Mesodermal cell (in vitro differentiated cells): ENCODE measurements around the gene PCDH9.

Experiments used
- H3K27ac ChIP-seq: 2 replicates; pipeline ENCODE4 v1.7.0; 2013; ENCODE audit warnings: mild to moderate bottlenecking, low read depth, low read length, moderate library complexity; ENCODE audit not compliant: severe bottlenecking
- H3K36me3 ChIP-seq: 2 replicates; pipeline ENCODE4 v1.7.1; 2013; ENCODE audit warnings: mild to moderate bottlenecking, low read length, moderate library complexity; ENCODE audit not compliant: control insufficient read depth, insufficient read depth
- H3K4me1 ChIP-seq: one replicate; pipeline ENCODE4 v1.7.1; 2013; ENCODE audit warnings: mild to moderate bottlenecking, low read length; ENCODE audit not compliant: insufficient read depth, control insufficient read depth, poor library complexity, severe bottlenecking
- H3K4me3 ChIP-seq: 2 replicates; pipeline ENCODE4 v1.7.0; 2013; ENCODE audit warnings: low read length, control low read depth, mild to moderate bottlenecking; ENCODE audit not compliant: insufficient read depth, poor library complexity, severe bottlenecking; ENCODE audit errors: extremely low read depth
- H3K9me3 ChIP-seq: 2 replicates; pipeline ENCODE4 v1.7.1; 2013; ENCODE audit warnings: mild to moderate bottlenecking, low read length, moderate library complexity; ENCODE audit not compliant: control insufficient read depth
- WGBS, 2 experiments: methylation state at CpG; one replicate each; pipeline ENCODE4 v1.1.5; 2013; ENCODE audit warnings: missing lambda C conversion rate in 2 of 2; ENCODE audit not compliant: insufficient coverage in 2 of 2; 5-methylcytosine and 5-hydroxymethylcytosine counted together

Gene PCDH9

GRCh38 chr13:66489586-66489985 lies 740.5 kb downstream of the PCDH9 start:
- Histone ChIP-seq H3K36me3 (no peaks in the 10 kb centered on the region), H3K9me3 (no peaks in the 10 kb centered on the region), H3K27ac (no peak overlapping the region), H3K4me1 (no peaks in the 10 kb centered on the region), H3K4me3 (no peak overlapping the region)
- no CpG with 5 or more reads among the region's 2 CpGs for WGBS, 2 experiments

DNA sequence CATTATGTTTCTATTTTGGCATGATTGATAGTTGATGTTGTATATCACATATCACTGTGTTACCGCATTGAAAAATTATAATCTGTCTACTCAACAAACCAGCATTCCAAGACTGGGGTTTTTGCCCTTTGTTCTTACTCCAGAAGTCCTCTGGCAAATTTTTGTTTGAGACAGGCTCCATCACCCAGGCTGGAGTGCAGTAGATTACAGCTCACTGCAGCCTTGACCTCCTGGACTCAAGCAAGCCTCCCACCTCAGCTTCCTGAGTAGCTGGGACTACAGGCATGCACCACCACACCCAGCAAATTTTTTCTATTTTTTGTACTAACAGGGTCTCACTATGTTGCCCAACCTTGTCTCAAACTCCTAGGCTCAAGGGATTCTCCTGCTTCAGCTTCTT lies 741.0 kb downstream of the PCDH9 start:
- no peaks in the 10 kb centered on the region for H3K36me3 ChIP-seq
- no peaks in the 10 kb centered on the region for H3K9me3 ChIP-seq
- no peak overlapping the region for H3K27ac ChIP-seq
- no peaks in the 10 kb centered on the region for H3K4me1 ChIP-seq
- no peak overlapping the region for H3K4me3 ChIP-seq
- no CpG with 5 or more reads among the region's 1 CpG for WGBS, 2 experiments

DNA sequence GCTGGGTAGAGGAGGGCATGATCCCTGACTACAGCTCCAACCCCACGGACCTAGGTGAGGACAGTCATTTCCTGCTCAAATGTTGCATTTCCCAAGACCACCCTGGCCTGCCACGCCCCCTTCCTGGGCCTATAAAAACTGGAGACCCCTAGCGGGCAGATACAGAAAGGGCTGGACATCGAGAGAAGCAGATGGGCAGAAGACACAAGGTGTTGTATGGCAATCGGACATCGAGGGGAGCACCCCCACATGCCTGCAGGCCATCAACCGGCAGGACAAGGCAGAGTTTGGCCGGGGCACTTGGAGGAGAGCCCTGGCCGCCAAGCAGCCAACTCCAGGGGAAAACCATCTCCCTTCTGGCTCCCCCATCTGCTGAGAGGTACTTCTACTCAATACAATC lies 746.4 kb downstream of the PCDH9 start:
- Histone ChIP-seq H3K27ac (no peak overlapping the region), H3K36me3 (no peaks in the 10 kb centered on the region), H3K4me3 (no peak overlapping the region), H3K9me3 (no peaks in the 10 kb centered on the region), H3K4me1 (no peaks in the 10 kb centered on the region)
- WGBS, 2 experiments, result 93 to 96% methylated on average over 5 to 8 of the region's 9 CpGs

DNA sequence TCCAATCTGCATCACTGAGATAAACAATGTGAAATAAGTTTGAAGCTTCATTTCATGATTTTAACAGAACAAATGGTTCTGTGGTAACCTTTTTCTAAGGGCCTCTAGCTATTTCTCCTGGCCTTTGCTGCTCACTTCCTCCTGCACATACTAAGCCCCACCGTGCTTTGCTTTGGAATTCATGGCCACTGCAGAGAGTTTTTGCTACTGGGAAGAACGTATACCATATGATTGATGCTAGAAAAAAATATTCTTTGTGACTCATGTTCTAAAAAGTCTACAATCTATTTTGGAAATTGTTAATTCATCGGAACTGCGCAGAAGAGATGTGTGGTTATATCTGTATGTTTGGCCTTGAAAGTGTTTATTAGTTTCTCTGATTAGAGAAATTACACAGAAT lies 747.3 kb downstream of the PCDH9 start:
- Histone ChIP-seq H3K4me1 (no peaks in the 10 kb centered on the region), H3K36me3 (no peaks in the 10 kb centered on the region), H3K9me3 (no peaks in the 10 kb centered on the region), H3K4me3 (no peak overlapping the region), H3K27ac (no peak overlapping the region)
- 50% methylated on average over 1 of the region's 4 CpGs; no CpG with 5 or more reads in 1 of the 2 experiments for WGBS, 2 experiments

GRCh38 chr13:66477816-66478215 lies 752.3 kb downstream of the PCDH9 start:
- H3K9me3 ChIP-seq, result no peaks in the 10 kb centered on the region

DNA sequence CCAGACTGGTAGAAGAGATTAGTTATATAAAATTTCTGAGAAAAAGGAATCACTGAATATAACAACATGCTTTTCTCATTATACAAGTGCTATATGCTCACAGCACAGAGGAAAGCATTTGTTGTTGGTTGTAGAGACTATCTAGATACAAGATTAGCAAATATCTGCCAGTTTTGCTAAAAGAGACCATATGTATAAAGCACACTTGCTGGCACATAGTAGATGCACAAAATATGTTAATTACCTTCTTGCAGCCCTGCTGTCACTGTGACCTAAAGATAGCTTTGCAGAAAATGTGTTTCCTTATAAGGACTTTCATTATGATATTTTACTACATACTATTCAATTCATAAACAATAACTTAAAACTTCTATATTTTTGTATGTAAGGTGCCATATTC lies 755.1 kb downstream of the PCDH9 start:
- Histone ChIP-seq H3K27ac (no peak overlapping the region), H3K9me3 (no peaks in the 10 kb centered on the region), H3K4me1 (no peaks in the 10 kb centered on the region), H3K36me3 (no peaks in the 10 kb centered on the region), H3K4me3 (no peak overlapping the region)

More at GRCh38 chr13:66477816-66478215, 752.3 kb downstream of the PCDH9 start:
- no peaks in the 10 kb centered on the region for H3K36me3 ChIP-seq
- 80% methylated on average over 2 of the region's 4 CpGs; no CpG with 5 or more reads in 1 of the 2 experiments for WGBS, 2 experiments
- no peaks in the 10 kb centered on the region for H3K4me1 ChIP-seq
- no peak overlapping the region for H3K4me3 ChIP-seq
- H3K27ac ChIP-seq, result no peak overlapping the region

DNA sequence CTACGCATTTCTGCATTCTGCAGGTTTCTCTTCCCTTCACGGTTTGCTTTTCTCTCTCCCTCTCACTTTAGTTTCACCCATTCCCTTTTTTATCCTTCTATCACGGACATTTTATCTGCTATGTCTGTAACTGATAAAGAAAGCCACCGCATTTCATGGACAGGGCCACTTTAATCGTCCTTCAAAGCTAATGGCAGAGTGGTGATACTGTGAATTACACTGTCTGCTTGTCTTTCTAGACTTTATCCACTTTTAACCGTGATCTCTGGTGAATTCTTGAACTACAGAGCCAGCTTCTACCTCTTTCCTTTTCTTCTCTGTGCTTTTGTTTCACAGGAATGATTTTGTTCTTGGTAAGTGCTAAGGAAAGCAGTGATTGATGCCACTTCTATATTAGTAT lies 760.4 kb downstream of the PCDH9 start:
- Histone ChIP-seq H3K36me3 (no peaks in the 10 kb centered on the region), H3K27ac (no peak overlapping the region), H3K4me1 (no peaks in the 10 kb centered on the region), H3K4me3 (no peak overlapping the region), H3K9me3 (no peaks in the 10 kb centered on the region)
- 78 to 100% methylated on average over 2 of the region's 6 CpGs for WGBS, 2 experiments

DNA sequence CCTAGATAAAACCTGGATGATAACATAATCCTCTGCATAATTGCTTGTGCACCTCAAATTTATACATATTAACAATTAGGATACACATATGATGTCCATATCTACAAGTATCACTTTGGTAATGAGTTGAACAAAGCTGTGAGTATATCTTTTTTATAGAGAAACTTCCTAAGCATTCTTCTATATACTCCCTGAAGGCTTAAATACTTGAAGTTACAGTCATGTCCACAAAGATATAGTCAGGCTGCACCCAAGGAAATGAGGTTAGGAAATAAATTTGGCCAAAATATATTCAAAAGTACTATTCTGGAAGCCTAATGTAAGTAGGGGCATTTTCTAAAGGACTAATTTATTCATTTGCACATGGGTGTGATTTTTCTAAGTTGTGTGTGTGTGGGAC lies 761.5 kb downstream of the PCDH9 start:
- no peaks in the 10 kb centered on the region for H3K36me3 ChIP-seq
- no peak overlapping the region for H3K4me3 ChIP-seq
- H3K27ac ChIP-seq, result no peak overlapping the region
- H3K9me3 ChIP-seq, result no peaks in the 10 kb centered on the region
- no peaks in the 10 kb centered on the region for H3K4me1 ChIP-seq

- H3K9me3 ChIP-seq, result no peaks in the 10 kb centered on the region
- WGBS, 2 experiments, result 91 to 100% methylated on average over 1 of the region's 3 CpGs
- H3K27ac ChIP-seq, result no peak overlapping the region
- no peaks in the 10 kb centered on the region for H3K4me1 ChIP-seq
- no peak overlapping the region for H3K4me3 ChIP-seq
- no peaks in the 10 kb centered on the region for H3K36me3 ChIP-seq
Measured at GRCh38 chr13:66462187-66462586, 767.9 kb downstream of the PCDH9 start.

- Histone ChIP-seq H3K4me1 (no peaks in the 10 kb centered on the region), H3K9me3 (no peaks in the 10 kb centered on the region), H3K36me3 (no peaks in the 10 kb centered on the region), H3K4me3 (no peak overlapping the region), H3K27ac (no peak overlapping the region)
- WGBS, 2 experiments, result no CpG with 5 or more reads among the region's 1 CpG
Measured at GRCh38 chr13:66461021-66461420, 769.1 kb downstream of the PCDH9 start.

DNA sequence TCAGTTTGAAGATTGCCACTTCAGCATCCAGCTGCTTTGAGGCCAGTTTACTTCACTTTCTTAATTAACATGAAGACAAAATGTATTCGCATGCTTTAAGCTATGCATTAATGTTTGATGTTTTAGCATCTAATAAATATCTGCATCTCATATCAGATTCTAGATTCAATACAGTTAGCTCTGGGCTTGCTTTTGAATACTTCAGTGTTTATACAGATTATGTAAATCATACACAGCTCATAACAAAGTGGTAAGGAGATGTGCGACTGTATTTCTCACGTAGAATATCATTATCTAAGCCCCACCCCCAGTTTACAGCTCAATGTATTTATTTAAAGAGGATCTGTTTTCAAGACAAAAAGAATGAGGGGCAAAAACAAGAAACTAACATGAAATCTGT lies 770.5 kb downstream of the PCDH9 start:
- WGBS, 2 experiments, result no CpG with 5 or more reads among the region's 3 CpGs
- Histone ChIP-seq H3K9me3 (no peaks in the 10 kb centered on the region), H3K36me3 (no peaks in the 10 kb centered on the region), H3K4me1 (no peaks in the 10 kb centered on the region), H3K4me3 (no peak overlapping the region), H3K27ac (no peak overlapping the region)

- 100% methylated on average over 1 to 2 of the region's 2 CpGs for WGBS, 2 experiments
Measured at GRCh38 chr13:66459143-66459542, 771.0 kb downstream of the PCDH9 start.

More at GRCh38 chr13:66459143-66459542, 771.0 kb downstream of the PCDH9 start:
- H3K36me3 ChIP-seq, result no peaks in the 10 kb centered on the region
- H3K4me3 ChIP-seq, result no peak overlapping the region
- H3K9me3 ChIP-seq, result no peaks in the 10 kb centered on the region
- H3K27ac ChIP-seq, result no peak overlapping the region
- no peaks in the 10 kb centered on the region for H3K4me1 ChIP-seq
